Left forelimb (tissue), 1 donor: Measurements from ENCODE around the gene GXYLT2.

ENCODE experiments used
- DNase-seq: peaks from one replicate; pipeline ENCODE4 v3.0.0-alpha.2; 2018; ENCODE audit warnings: low spot score

GXYLT2 gene

DNA sequence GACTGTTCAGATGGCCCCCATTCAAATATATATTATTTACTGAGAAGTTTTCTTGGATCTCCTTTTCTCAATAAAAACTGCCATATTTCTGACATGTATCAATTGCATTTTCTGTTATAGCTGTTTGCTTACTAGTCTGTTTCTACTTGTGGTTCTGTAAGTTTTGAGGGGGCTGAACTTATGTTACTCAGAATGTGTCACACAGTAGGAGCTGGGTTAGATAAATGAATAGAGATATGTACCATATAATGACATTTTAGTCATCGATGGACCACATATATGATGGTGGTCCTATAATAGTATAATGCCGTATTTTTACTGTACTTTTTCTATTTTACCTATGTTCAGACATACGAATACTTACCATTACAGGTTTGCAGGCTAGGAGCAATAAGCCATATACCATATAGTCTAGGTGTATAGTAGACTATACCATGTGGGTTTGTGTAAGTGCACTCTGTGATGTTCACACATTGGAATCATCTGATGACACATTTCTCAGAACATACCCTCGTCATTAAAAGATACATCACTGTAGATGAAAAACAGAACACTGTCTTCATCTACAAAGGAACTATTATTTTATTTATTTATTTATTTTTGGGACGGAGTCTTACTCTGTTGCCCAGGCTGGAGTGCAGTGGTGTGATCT lies 131.1 kb downstream of the GXYLT2 start:
- no peak for DNase-seq

DNA sequence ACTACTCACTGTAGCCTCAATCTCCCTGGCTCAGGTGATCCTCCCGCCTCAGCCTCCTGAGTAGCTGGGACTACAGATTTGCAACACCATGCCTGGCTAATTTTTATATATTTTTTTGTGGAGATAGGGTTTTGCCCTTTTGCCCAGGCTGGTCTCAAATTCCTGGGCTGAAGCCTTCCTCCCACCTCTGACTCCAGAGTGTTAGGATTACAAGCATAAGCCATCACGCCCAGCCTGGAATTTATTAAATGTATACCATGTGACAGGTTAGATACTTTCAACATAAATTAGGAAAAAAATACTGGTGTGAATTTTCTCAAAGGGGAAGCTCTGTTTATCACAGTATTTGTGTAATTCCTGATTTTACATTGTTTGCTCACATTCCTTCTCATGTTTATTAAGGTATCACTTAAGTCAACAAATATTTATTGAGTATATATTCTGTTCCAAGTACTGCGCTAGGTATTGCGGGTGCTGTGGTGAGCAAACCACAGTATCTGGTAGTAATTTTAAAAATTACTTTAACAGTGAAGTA lies 133.5 kb downstream of the GXYLT2 start:
- no peak for DNase-seq

DNA sequence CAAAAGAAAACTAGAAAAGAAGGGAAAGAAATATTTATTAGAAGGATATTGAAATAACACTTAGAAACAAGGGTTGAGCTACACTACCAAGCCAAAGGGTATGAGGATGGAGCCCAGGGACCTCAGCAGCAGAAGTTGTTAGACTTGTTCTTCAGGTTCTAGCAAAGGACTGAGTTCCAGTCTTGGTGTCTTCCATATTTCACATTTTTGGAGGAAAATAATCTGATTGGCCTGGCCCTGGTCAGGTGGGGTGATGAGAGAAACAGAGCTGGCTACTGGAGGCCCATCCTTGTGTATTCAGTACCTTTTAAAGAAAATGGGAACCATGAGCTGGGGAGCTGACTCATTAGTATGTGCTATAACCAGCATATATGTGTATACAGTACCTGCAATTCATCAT lies 137.0 kb downstream of the GXYLT2 start:
- no peak for DNase-seq

DNA sequence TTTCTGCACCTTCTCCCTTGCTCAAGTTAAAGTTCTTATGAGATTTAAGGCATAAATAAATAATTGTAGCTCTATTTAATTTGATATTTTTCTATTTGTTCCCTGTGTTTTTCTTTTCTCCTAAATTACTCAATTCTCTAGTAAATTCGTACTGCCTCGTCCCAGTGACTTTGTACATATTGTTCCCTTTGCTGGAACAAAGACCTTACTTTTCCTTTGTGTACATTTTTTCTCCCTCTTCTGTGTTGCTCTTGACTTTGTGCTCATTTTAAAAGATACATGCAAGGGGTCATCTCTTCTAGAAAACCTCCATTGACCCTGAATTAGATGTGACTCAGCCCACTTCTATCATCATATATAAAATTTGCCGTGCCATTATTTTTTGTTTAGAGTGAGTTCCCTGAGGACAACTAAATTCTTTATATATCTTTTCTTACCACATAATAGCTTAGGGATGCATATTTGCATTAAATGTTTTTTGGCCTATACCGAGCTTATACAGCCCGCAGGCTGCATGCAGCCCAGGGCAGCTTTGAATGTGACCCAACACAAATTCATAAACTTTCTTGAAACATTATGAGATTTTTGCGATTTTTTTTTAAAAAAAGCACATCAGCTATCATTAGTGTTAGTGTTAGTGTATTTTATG lies 138.4 kb downstream of the GXYLT2 start:
- DNase-seq = no peak
